ENCODE measurements around the gene LAIR2. TPM values are rescaled to one million over a fixed set of nuclear protein-coding genes. Genes with fewer than 3 reads are reported as not detected.
A peak's percentile ranks its signal among the peaks of the same experiment; 100 is the strongest.

LAIR2 gene
- total and polyA plus RNA-seq, 2 experiments from 2014 or later = not detected

DNA sequence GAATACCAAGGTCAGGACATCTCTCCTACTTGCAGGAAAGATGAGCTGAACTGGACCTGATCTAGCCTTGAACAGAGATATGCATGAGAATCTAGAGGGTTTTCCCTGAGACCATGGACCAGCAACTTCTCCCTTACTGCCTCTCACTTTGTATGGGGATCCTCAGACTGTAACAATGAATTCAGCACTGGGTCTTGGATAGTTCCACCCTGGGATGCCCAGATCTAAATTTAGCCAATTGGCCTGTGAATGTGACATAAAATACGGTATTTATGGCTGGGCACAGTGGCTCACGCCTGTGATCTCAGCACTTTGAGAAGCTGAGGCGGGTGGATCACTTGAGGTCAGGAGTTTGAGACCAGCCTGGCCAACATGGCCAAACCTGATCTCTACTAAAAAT, 55.7 kb downstream of the LAIR2 start:
- Mint-ChIP-seq H3K36me3 (ENCODE audit: low read depth) (peaks cover 24% of the 10 kb centered on the region), H3K9me3 (peaks cover 87% of the 10 kb centered on the region), H3K4me3 (no peak overlapping the region), H3K27ac (no peak overlapping the region), H3K27me3 (ENCODE audit: insufficient read depth, low read depth, poor library complexity) (peaks cover 3% of the 10 kb centered on the region), H3K4me1 (no peaks in the 10 kb centered on the region)
- Histone ChIP-seq H3K9me2 (ENCODE audit: insufficient read depth) (no peaks in the 10 kb centered on the region), H3K27me3 (ENCODE audit: insufficient read depth) (no peaks in the 10 kb centered on the region), H4K20me1 (replicated peaks; ENCODE audit: insufficient read depth) (no peaks in the 10 kb centered on the region), H3K4me2 (no peak overlapping the region), H3K36me3 (ENCODE audit: insufficient read depth) (no peaks in the 10 kb centered on the region), H3F3A (replicated peaks; ENCODE audit: low read depth) (no peaks in the 10 kb centered on the region), H3K79me2 (replicated peaks; ENCODE audit: insufficient read depth) (no peaks in the 10 kb centered on the region), H3K4me1 (ENCODE audit: insufficient read depth) (no peaks in the 10 kb centered on the region), H2AFZ (no peak overlapping the region), H3K27ac (ENCODE audit: low read depth) (no peak overlapping the region), H3K4me3 (no peak overlapping the region)
- ATAC-seq = no peak
- peak; percentile 4 for DNase-seq (ENCODE audit: low spot score)
- TF ChIP-seq ZNF331 (CRISPR knock-in tag; IDR thresholded peaks at IDR 0.05; ENCODE audit: low read depth) (no peak), REST (IDR thresholded peaks at IDR 0.05; ENCODE audit: unreplicated experiment) (peak; percentile 57), ETS1 (IDR thresholded peaks at IDR 0.05) (no peak)

Small RNA genes within 50 kb of the gene (small RNA-seq; reads per million reads assigned to genes)
- not detected for gene AC245036.2 (ENCODE audit: low replicate concordance)

Other genes starting within 250 kb of the LAIR2 start
- gene LILRB5, start 245.6 kb upstream of the LAIR2 start, total RNA-seq (2014; rRNA removed; shearing (Covaris generic)) = not detected in 2 replicates
- not detected in 2 replicates for gene LILRB5, start 245.6 kb upstream of the LAIR2 start, polyA plus RNA-seq (2016; fragmentation: Nextera tagmentation; extraction: Ambion mirVana)
- gene LILRB2, start 221.7 kb upstream of the LAIR2 start, total RNA-seq (2014; rRNA removed; shearing (Covaris generic)) = not detected in 2 replicates
- not detected in 2 replicates for gene LILRB2, start 221.7 kb upstream of the LAIR2 start, polyA plus RNA-seq (2016; fragmentation: Nextera tagmentation; extraction: Ambion mirVana)
- not detected in 2 replicates for gene LILRA5, start 189.7 kb upstream of the LAIR2 start, total RNA-seq (2014; rRNA removed; shearing (Covaris generic))
- not detected in 2 replicates for gene LILRA5, start 189.7 kb upstream of the LAIR2 start, polyA plus RNA-seq (2016; fragmentation: Nextera tagmentation; extraction: Ambion mirVana)
- gene LILRA4, start 163.7 kb upstream of the LAIR2 start, total RNA-seq (2014; rRNA removed; shearing (Covaris generic)) = not detected in 2 replicates
- not detected in 2 replicates for gene LILRA4, start 163.7 kb upstream of the LAIR2 start, polyA plus RNA-seq (2016; fragmentation: Nextera tagmentation; extraction: Ambion mirVana)
- gene LAIR1, start 137.9 kb upstream of the LAIR2 start, total RNA-seq (2014; rRNA removed; shearing (Covaris generic)) = 1.3 TPM in 1 of 2 replicates, not detected in the other
- 0.10 TPM in 2 replicates for gene LAIR1, start 137.9 kb upstream of the LAIR2 start, polyA plus RNA-seq (2016; fragmentation: Nextera tagmentation; extraction: Ambion mirVana)
- 31.8 and 40.8 TPM in 2 replicates for gene TTYH1, start 87.4 kb upstream of the LAIR2 start, total RNA-seq (2014; rRNA removed; shearing (Covaris generic))
- gene TTYH1, start 87.4 kb upstream of the LAIR2 start, polyA plus RNA-seq (2016; fragmentation: Nextera tagmentation; extraction: Ambion mirVana) = 18.2 and 21.5 TPM in 2 replicates
- 45.6 and 74.3 TPM in 2 replicates for gene LENG8, start 53.6 kb upstream of the LAIR2 start, total RNA-seq (2014; rRNA removed; shearing (Covaris generic))
- 41.2 and 42.1 TPM in 2 replicates for gene LENG8, start 53.6 kb upstream of the LAIR2 start, polyA plus RNA-seq (2016; fragmentation: Nextera tagmentation; extraction: Ambion mirVana)
- gene LENG9, start 39.1 kb upstream of the LAIR2 start, total RNA-seq (2014; rRNA removed; shearing (Covaris generic)) = 3.3 and 6.4 TPM in 2 replicates
- gene LENG9, start 39.1 kb upstream of the LAIR2 start, polyA plus RNA-seq (2016; fragmentation: Nextera tagmentation; extraction: Ambion mirVana) = 0.26 and 0.52 TPM in 2 replicates
- 0.35 and 3.4 TPM in 2 replicates for gene CDC42EP5, start 29.5 kb upstream of the LAIR2 start, total RNA-seq (2014; rRNA removed; shearing (Covaris generic))
- 1.4 and 2.3 TPM in 2 replicates for gene CDC42EP5, start 29.5 kb upstream of the LAIR2 start, polyA plus RNA-seq (2016; fragmentation: Nextera tagmentation; extraction: Ambion mirVana)
- not detected in 2 replicates for gene LILRA2, start 71.0 kb downstream of the LAIR2 start, total RNA-seq (2014; rRNA removed; shearing (Covaris generic))
- gene LILRA2, start 71.0 kb downstream of the LAIR2 start, polyA plus RNA-seq (2016; fragmentation: Nextera tagmentation; extraction: Ambion mirVana) = not detected in 2 replicates
- not detected in 2 replicates for gene LILRA1, start 90.8 kb downstream of the LAIR2 start, total RNA-seq (2014; rRNA removed; shearing (Covaris generic))
- not detected in 2 replicates for gene LILRA1, start 90.8 kb downstream of the LAIR2 start, polyA plus RNA-seq (2016; fragmentation: Nextera tagmentation; extraction: Ambion mirVana)
- gene LILRB1, start 127.7 kb downstream of the LAIR2 start, total RNA-seq (2014; rRNA removed; shearing (Covaris generic)) = 0.14 TPM in 1 of 2 replicates, not detected in the other
- gene LILRB1, start 127.7 kb downstream of the LAIR2 start, polyA plus RNA-seq (2016; fragmentation: Nextera tagmentation; extraction: Ambion mirVana) = 0.12 TPM in 1 of 2 replicates, not detected in the other
- not detected in 2 replicates for gene LILRB4, start 160.2 kb downstream of the LAIR2 start, total RNA-seq (2014; rRNA removed; shearing (Covaris generic))
- not detected in 2 replicates for gene LILRB4, start 160.2 kb downstream of the LAIR2 start, polyA plus RNA-seq (2016; fragmentation: Nextera tagmentation; extraction: Ambion mirVana)
- not detected in 2 replicates for gene KIR3DL3, start 221.6 kb downstream of the LAIR2 start, total RNA-seq (2014; rRNA removed; shearing (Covaris generic))
- not detected in 2 replicates for gene KIR3DL3, start 221.6 kb downstream of the LAIR2 start, polyA plus RNA-seq (2016; fragmentation: Nextera tagmentation; extraction: Ambion mirVana)
- gene KIR2DL3, start 235.7 kb downstream of the LAIR2 start, total RNA-seq (2014; rRNA removed; shearing (Covaris generic)) = not detected in 2 replicates
- gene KIR2DL3, start 235.7 kb downstream of the LAIR2 start, polyA plus RNA-seq (2016; fragmentation: Nextera tagmentation; extraction: Ambion mirVana) = not detected in 2 replicates